AG04449 (cell line): ENCODE data around the gene NRTN.

Experiments
- CTCF ChIA-PET: fragments of 350-600 bp; formaldehyde crosslinking; extraction: SDS; loops from one replicate; lab custom pipeline; 2021; ENCODE audit warnings: antibody characterized with exemption; lab: Yijun Ruan, JAX
- POLR2A ChIA-PET: fragments of 400-600, 350-600 bp; formaldehyde crosslinking; extraction: SDS; loops from one replicate; lab custom pipeline; 2020; ENCODE audit warnings: antibody characterized with exemption, inconsistent platforms; lab: Yijun Ruan, JAX
- DNase-seq: peaks from one replicate; pipeline ENCODE4 v3.0.0-alpha.2; 2010; ENCODE audit warnings: low read depth, low spot score
- H3K4me3 ChIP-seq: 2 replicates; pipeline ENCODE4 v1.5.1; 2011; ENCODE audit warnings: low read depth, mild to moderate bottlenecking, control low read depth, low read length
- TF ChIP-seq, protein P1 (sequence below): IDR thresholded peaks from one replicate; pipeline ENCODE4 v1.5.1; 2011; ENCODE audit warnings: mild to moderate bottlenecking, moderate library complexity, low read length, control low read depth, inconsistent platforms; ENCODE audit not compliant: insufficient read depth; ENCODE audit errors: missing control alignments

Gene NRTN

DNA sequence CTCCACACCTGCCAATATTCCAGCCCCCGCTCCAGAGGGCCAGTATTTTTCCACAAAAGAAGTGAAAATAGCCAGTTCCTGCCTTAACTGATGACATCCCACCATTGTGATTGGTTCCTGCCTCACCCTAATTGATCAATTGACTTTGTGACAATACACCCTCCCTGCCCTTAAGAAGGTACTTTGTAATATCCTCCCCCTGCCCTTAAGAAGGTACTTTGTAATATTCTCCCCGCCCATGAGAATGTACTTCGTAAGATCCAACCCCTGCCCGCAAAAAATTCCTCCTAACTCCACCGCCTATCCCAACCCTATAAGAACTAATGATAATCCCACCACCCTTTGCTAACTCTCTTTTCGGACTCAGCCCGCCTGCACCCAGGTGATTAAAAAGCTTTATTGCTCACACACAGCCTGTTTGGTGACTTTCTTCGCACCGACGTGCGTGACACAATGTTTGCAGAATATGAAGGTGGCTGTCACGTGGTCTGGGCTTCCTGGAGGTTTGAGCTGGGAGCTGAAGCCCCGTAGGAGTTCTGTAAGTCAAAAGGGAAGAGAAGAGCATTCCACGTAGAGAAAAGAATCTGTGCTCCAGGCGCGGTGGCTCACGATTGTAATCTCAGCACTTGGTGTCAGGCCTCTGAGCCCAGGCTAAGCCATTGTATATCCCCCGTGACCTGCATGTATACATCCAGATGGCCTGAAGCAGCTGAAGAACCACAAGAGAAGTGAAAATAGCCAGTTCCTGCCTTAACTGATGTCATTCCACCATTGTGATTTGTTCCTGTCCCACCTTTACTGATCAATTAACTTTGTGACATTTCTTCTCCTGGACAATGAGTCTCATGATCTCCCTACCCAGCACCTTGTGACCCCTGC lies 52.6 kb downstream of the NRTN start:
- no peak overlapping the region for H3K4me3 ChIP-seq
- POLR2A ChIA-PET: no interaction called here
- no peak for DNase-seq
- CTCF ChIA-PET: no interaction called here
- TF ChIP-seq, protein P1, sequence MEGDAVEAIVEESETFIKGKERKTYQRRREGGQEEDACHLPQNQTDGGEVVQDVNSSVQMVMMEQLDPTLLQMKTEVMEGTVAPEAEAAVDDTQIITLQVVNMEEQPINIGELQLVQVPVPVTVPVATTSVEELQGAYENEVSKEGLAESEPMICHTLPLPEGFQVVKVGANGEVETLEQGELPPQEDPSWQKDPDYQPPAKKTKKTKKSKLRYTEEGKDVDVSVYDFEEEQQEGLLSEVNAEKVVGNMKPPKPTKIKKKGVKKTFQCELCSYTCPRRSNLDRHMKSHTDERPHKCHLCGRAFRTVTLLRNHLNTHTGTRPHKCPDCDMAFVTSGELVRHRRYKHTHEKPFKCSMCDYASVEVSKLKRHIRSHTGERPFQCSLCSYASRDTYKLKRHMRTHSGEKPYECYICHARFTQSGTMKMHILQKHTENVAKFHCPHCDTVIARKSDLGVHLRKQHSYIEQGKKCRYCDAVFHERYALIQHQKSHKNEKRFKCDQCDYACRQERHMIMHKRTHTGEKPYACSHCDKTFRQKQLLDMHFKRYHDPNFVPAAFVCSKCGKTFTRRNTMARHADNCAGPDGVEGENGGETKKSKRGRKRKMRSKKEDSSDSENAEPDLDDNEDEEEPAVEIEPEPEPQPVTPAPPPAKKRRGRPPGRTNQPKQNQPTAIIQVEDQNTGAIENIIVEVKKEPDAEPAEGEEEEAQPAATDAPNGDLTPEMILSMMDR: no peak

DNA sequence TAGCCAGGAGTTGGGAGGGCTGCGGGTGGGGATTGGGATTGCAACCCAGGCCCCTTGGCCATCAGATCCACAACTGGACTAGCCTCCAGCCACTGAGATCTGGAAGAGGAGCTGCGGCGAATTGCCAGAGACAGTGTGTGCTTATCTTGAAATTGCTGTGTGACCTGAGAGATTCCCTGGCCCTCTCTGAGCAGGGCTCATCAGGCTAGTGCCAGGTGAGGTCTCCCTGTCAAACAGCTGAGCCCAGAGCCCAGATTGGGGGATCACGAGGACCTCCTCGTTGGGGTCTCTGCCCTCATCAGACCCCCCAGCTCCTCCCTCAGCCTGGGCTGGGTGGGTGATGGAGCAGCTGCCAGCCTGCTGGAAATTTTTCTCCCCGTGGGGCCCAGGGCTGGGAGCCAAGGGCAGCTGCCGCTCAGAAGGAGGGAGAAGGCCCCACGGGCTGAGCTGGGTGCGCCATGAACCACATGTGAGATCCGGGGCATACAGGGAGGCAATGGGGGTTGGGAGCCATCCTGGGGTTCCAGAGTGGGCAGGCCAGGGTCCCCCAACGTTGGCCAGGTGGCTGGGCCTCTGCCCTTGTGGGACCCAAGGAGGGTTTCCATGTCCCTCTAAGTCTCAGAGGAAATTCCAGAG lies 58.3 kb downstream of the NRTN start:
- ChIA-PET POLR2A (no interaction called here), CTCF (interaction anchor here (3.2 kb wide), 1 partner anchor 59 kb away, joined by 10 read pairs; the partner anchor contains the start of gene NRTN)
- no peak overlapping the region for H3K4me3 ChIP-seq
- TF ChIP-seq, protein P1: no peak
- DNase-seq: no peak

DNA sequence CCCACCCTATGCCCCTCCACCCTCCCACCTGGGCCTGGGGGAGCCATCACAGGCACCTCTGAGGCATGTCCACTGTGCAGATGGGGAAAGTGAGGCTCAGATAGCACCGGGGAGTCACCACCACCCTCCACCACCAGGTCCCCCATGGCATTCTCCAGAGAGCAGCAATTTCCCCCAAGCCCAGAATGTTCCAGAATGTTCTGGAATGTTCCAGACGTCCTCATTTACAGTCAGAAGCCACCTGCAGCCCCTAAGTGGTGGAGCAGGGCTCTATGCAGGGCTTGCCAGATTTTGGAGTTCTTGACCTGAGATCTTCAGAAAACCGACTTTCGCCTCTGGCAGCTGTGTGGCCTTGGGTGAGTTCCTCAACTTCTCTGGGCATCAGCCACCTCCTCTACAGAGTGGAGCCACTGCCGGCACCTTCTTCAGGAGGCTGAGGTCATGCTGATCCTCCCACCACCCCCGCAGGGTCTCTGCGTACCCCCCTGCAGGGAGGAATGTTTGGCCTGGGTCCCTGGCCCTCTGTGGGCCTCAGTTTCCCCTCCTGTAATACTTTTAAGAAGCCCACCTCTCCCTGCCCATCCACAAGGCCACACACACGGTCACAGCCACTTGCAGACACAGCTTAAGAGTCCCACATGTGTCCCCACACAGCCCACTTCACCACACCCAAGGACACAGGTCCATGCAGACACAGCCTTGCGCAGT lies 59.3 kb downstream of the NRTN start:
- no peak overlapping the region for H3K4me3 ChIP-seq
- ChIA-PET CTCF (interaction anchor here (3.2 kb wide), 1 partner anchor 60 kb away, joined by 10 read pairs; the partner anchor contains the start of gene NRTN), POLR2A (no interaction called here)
- DNase-seq: no peak
- TF ChIP-seq, protein P1: no peak

DNA sequence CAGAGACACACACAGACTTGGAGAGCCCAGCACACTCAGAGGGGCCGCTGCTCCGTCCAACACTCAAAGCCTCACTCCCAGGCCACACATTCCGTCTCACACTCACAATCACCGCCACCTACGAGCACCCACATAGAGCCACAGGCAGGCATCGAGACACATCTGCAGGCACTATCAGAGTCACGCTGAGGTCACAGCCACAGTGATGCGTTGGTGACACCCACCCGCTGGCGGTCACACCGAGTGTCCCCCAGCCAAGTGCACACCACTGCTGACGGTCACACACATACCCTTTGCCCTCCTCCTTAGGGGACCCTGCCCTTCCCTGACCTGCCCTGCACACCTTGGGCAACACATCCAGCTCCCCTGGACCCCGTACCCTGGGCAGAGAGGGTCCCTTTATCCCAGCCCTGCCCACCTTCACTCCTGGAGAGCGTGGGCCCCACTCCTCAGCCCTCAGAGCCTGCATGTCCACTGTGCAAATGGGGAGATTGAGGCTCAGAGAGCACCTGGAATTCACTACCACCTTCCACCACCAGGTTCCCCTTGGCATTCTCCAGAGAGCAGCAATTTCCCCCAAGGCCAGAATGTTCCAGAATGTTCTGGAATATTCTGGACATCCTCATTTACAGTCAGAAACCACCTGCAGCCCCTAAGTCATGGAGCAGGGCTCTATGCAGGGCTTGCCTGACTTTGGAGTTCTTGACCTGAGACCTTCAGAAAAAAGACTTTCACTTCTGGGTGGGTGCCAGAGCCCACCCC lies 60.0 kb downstream of the NRTN start:
- ChIA-PET CTCF (no interaction called here), POLR2A (no interaction called here)
- DNase-seq: no peak
- H3K4me3 ChIP-seq: no peak overlapping the region
- TF ChIP-seq, protein P1: no peak

DNA sequence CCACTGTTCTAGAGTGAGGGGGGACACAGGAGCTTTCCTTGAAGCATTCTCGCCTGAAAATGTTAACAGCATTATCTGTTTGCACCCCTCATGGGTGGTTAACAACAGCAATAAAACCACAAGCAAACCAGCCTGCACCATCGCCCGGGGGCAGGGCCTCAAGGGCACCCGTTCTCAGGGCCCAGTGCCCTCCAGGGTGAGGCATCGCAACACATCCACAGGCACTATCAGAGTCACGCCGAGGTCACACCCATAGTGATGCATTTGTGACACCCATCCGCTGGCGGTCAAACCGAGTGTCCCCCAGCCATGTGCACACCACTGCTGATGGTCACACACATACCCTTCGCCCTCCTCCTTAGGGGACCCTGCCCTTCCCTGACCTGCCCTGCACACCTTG lies 60.9 kb downstream of the NRTN start:
- ChIA-PET CTCF (no interaction called here), POLR2A (no interaction called here)
- TF ChIP-seq, protein P1: no peak
- no peak for DNase-seq
- H3K4me3 ChIP-seq: no peak overlapping the region
